HepG2 (cell line): Measurements from ENCODE around the gene GRIK5. TPM values are rescaled to one million over a fixed set of nuclear protein-coding genes. Genes with fewer than 3 reads are reported as not detected.

Source experiments
- ATAC-seq: fragments of 200-7000 bp; cut with Tn5 transposase; 3 replicates; pipeline ENCODE4 v1.9.1; 2020; ENCODE audit warnings: mild to moderate bottlenecking, moderate library complexity
- Bru-seq: library from RNA; stranded (reverse); fragments of 400-500 nt; gene quantifications from one replicate; lab custom pipeline; 2021; lab: Mats Ljungman, UMichigan
- BruChase-seq, 2 experiments: library from RNA; stranded (reverse); fragments of 400-500 nt; gene quantifications; one replicate each; lab custom pipeline; 2021; lab: Mats Ljungman, UMichigan
- BruUV-seq: library from RNA; stranded (reverse); fragments of 400-500 nt; replicated peaks from 2 replicates; lab custom pipeline; 2021; lab: Mats Ljungman, UMichigan
- CTCF ChIA-PET: fragments of 300-600 bp; formaldehyde crosslinking; extraction: SDS; loops from one replicate; lab custom pipeline; 2021; ENCODE audit warnings: low total read pairs, inconsistent platforms, low intra/inter-chr PET ratio; lab: Yijun Ruan, JAX
- POLR2A ChIA-PET: fragments of 350-600 bp; sonication (Branson Sonifier 250); formaldehyde crosslinking; loops from one replicate; lab custom pipeline; 2020; ENCODE audit warnings: antibody characterized with exemption, inconsistent platforms; lab: Yijun Ruan, JAX
- DNase-seq: peaks from one replicate; pipeline ENCODE4 v3.0.0-alpha.2; 2015; ENCODE audit warnings: low spot score
- FAIRE-seq: peaks from 3 replicates; lab custom pipeline; 2011; peaks lifted over from hg19 to GRCh38; lab: Jason Lieb, UNC
- H2AFZ ChIP-seq: one replicate; pipeline ENCODE4 v1.6.1; 2011; ENCODE audit warnings: low read length, inconsistent platforms
- H3K27ac ChIP-seq: fragments of 300-600 bp; 3 replicates; pipeline ENCODE4 v1.8.0; 2011; ENCODE audit warnings: mixed run types, mild to moderate bottlenecking, mixed read lengths, low read length, inconsistent platforms; ENCODE audit not compliant: insufficient read depth; ENCODE audit errors: extremely low read length
- H3K27me3 ChIP-seq, 2 experiments: fragments of 200-600 bp in 1 of 2; 2 replicates in 1 of 2; 3 replicates in 1 of 2; pipeline versions ENCODE4 v1.6.0 to v1.8.0; 2011; ENCODE audit warnings: low read length in 2 of 2, mild to moderate bottlenecking in 2 of 2, moderate library complexity in 2 of 2, inconsistent platforms in 1 of 2; ENCODE audit not compliant: insufficient read depth in 2 of 2, control insufficient read depth in 1 of 2
- H3K36me3 ChIP-seq, 2 experiments: fragments of 200-600 bp in 1 of 2; replicated peaks in 1 of 2; 2 replicates in 1 of 2; 3 replicates in 1 of 2; pipeline versions ENCODE4 v1.5.1 to v1.8.0; 2011; ENCODE audit warnings: low read length in 2 of 2, inconsistent platforms in 1 of 2; ENCODE audit not compliant: insufficient read depth in 2 of 2, control insufficient read depth in 1 of 2
- H3K4me1 ChIP-seq: 2 replicates; pipeline ENCODE4 v1.5.1; 2012; ENCODE audit warnings: low read length, inconsistent platforms; ENCODE audit not compliant: insufficient read depth
- H3K4me2 ChIP-seq: 2 replicates; pipeline ENCODE4 v1.6.0; 2011; ENCODE audit warnings: low read depth, low read length, inconsistent platforms
- H3K4me3 ChIP-seq, 3 experiments: fragments of 200-600 bp in 1 of 3; sonication (generic), shearing (Covaris generic) in 1 of 3; replicated peaks in 1 of 3; 2 replicates each; pipeline ENCODE4 v1.5.1; 2011 to 2016; ENCODE audit warnings: low read length in 3 of 3, inconsistent platforms in 2 of 3, low read depth in 2 of 3, mild to moderate bottlenecking in 2 of 3, control low read depth in 1 of 3, mixed read lengths in 1 of 3; ENCODE audit not compliant: insufficient read depth in 1 of 3
- H3K79me2 ChIP-seq: one replicate; pipeline ENCODE4 v1.6.1; 2011; ENCODE audit warnings: low read length, inconsistent platforms; ENCODE audit not compliant: insufficient read depth
- H3K9ac ChIP-seq: 2 replicates; pipeline ENCODE4 v1.6.0; 2011; ENCODE audit warnings: mild to moderate bottlenecking, low read depth, low read length, inconsistent platforms; ENCODE audit not compliant: insufficient read depth
- H3K9me3 ChIP-seq: 2 replicates; pipeline ENCODE4 v1.5.1; 2012; ENCODE audit warnings: mild to moderate bottlenecking, low read length
- H4K20me1 ChIP-seq: 2 replicates; pipeline ENCODE4 v1.6.0; 2011; ENCODE audit warnings: inconsistent platforms, mild to moderate bottlenecking, low read length, moderate library complexity; ENCODE audit not compliant: insufficient read depth
- AKAP8 ChIP-seq: sonication (generic); formaldehyde crosslinking; IDR thresholded peaks from 2 replicates; pipeline ENCODE4 v1.5.1; 2020; ENCODE audit warnings: mild to moderate bottlenecking, missing genetic modification reagents
- HNRNPK ChIP-seq: fragments of 200-400 bp; formaldehyde crosslinking; IDR thresholded peaks from 2 replicates; pipeline ENCODE4 v1.6.1; 2018; ENCODE audit warnings: low read length, low read depth, moderate library complexity, mild to moderate bottlenecking; ENCODE audit not compliant: poor library complexity, severe bottlenecking
- IKZF1 ChIP-seq: fragments of 450-650 bp; IDR thresholded peaks from 2 replicates; pipeline ENCODE4 v1.7.1; 2016
- POLR2A ChIP-seq, 2 experiments: IDR thresholded peaks; 2 replicates each; pipeline ENCODE4 v1.6.1; 2011; ENCODE audit warnings: low read depth in 2 of 2, low read length in 2 of 2, mild to moderate bottlenecking in 1 of 2, moderate library complexity in 1 of 2; ENCODE audit not compliant: insufficient read depth in 1 of 2
- ZNF263 ChIP-seq: sonication (generic); formaldehyde crosslinking; IDR thresholded peaks from 2 replicates; pipeline ENCODE4 v1.4.0; 2020; ENCODE audit warnings: missing genetic modification reagents
- ZNF530 ChIP-seq: sonication (generic); formaldehyde crosslinking; IDR thresholded peaks from 2 replicates; pipeline ENCODE4 v1.5.0; 2020; ENCODE audit warnings: low read depth, mild to moderate bottlenecking, missing genetic modification reagents
- WGBS: methylation state at CpG from one replicate; pipeline ENCODE4 v1.1.6; 2017; ENCODE audit warnings: low lambda C conversion rate; 5-methylcytosine and 5-hydroxymethylcytosine counted together
- in situ Hi-C: cut with HindIII; loops from 2 replicates; pipeline ENCODE4 v1.10.0; 2017; ENCODE audit warnings: low pct_unique_long_range_greater_than_20kb; ENCODE audit not compliant: extremely low pct_ligation_motif_present
- intact Hi-C: fragments of 100-400 bp; cut with micrococcal nuclease; formaldehyde crosslinking; loops from one replicate; pipeline ENCODE4 v1.10.0; 2022; ENCODE audit not compliant: unreplicated experiment
- long read RNA-seq, 2 experiments: library from RNA in 1 of 2; library from polyadenylated mRNA in 1 of 2; stranded (forward) in 1 of 2; unstranded in 1 of 2; transcript quantifications; one replicate each; pipeline ENCODE4 v2.0.0, GENCODE V29; 2019 to 2022
- polyA minus RNA-seq, 3 experiments: library from RNA; depleted of rRNA, polyadenylated mRNA; stranded (reverse); fragments of >200 nt; gene quantifications; 2 replicates each; pipeline ENCODE4 v1.2.3, GENCODE V29; 2011; ENCODE audit warnings: low replicate concordance in 1 of 3
- polyA plus RNA-seq, 8 experiments: library from polyadenylated mRNA; depleted of rRNA in 3 of 8; stranded (reverse) in 7 of 8; unstranded in 1 of 8; fragments of >200 nt; fragmentation: Illumina TruSeq in 4 of 8; extraction: Trizol in 4 of 8; gene quantifications; 2 replicates each; pipeline versions ENCODE4 v1.2.1 to v1.2.3, GENCODE V29; 2011 to 2016; ENCODE audit warnings: low read depth in 4 of 8, missing spikeins in 1 of 8, mixed read lengths in 1 of 8; ENCODE audit not compliant: insufficient read depth in 1 of 8
- total RNA-seq, 5 experiments: library from RNA; depleted of rRNA; stranded (reverse); fragments of >200 nt; fragmentation: Illumina TruSeq; extraction: Trizol; gene quantifications; 2 replicates each; pipeline ENCODE4 v1.2.3, GENCODE V29; 2016; ENCODE audit warnings: low read depth in 1 of 5
- TF ChIP-seq, protein P1 (sequence below): fragments of 450-650 bp; IDR thresholded peaks from 2 replicates; pipeline ENCODE4 v1.6.1; 2016

Gene GRIK5, protein sequence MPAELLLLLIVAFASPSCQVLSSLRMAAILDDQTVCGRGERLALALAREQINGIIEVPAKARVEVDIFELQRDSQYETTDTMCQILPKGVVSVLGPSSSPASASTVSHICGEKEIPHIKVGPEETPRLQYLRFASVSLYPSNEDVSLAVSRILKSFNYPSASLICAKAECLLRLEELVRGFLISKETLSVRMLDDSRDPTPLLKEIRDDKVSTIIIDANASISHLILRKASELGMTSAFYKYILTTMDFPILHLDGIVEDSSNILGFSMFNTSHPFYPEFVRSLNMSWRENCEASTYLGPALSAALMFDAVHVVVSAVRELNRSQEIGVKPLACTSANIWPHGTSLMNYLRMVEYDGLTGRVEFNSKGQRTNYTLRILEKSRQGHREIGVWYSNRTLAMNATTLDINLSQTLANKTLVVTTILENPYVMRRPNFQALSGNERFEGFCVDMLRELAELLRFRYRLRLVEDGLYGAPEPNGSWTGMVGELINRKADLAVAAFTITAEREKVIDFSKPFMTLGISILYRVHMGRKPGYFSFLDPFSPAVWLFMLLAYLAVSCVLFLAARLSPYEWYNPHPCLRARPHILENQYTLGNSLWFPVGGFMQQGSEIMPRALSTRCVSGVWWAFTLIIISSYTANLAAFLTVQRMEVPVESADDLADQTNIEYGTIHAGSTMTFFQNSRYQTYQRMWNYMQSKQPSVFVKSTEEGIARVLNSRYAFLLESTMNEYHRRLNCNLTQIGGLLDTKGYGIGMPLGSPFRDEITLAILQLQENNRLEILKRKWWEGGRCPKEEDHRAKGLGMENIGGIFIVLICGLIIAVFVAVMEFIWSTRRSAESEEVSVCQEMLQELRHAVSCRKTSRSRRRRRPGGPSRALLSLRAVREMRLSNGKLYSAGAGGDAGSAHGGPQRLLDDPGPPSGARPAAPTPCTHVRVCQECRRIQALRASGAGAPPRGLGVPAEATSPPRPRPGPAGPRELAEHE
- total RNA-seq (2016; rRNA removed; fragmentation: Illumina TruSeq; extraction: Trizol) (not detected in 2 replicates), polyA plus RNA-seq (2011; rRNA removed) (0.05 TPM in 1 of 2 replicates, not detected in the other), polyA minus RNA-seq (2011; rRNA and poly(A)+ RNA removed; ENCODE audit: low replicate concordance) (0.08 and 0.12 TPM in 2 replicates), Bru-seq, nascent RNA (percentile 5 among the genes with signal in this experiment), BruChase-seq, experiment 1, labeled RNA remaining after a 6-hour chase (percentile 10 among the genes with signal in this experiment), BruChase-seq, experiment 2, labeled RNA remaining after a 2-hour chase (percentile 8 among the genes with signal in this experiment)
- total RNA-seq (2016; cell fraction: cytosol; rRNA removed; fragmentation: Illumina TruSeq; extraction: Trizol; ENCODE audit: low read depth) = not detected in 2 replicates
- total RNA-seq (2016; cell fraction: insoluble cytoplasmic fraction; rRNA removed; fragmentation: Illumina TruSeq; extraction: Trizol) = not detected in 2 replicates
- total RNA-seq (2016; cell fraction: membrane; rRNA removed; fragmentation: Illumina TruSeq; extraction: Trizol) = not detected in 2 replicates
- not detected in 2 replicates for total RNA-seq (2016; cell fraction: nucleus; rRNA removed; fragmentation: Illumina TruSeq; extraction: Trizol)
- polyA plus RNA-seq (2011; cell fraction: cytosol; rRNA removed) = 0.03 TPM in 1 of 2 replicates, not detected in the other
- 0.10 and 0.14 TPM in 2 replicates for polyA plus RNA-seq (2011; cell fraction: nucleus; rRNA removed)
- not detected in 2 replicates for polyA plus RNA-seq (2012)
- polyA plus RNA-seq (2016; cell fraction: cytosol; fragmentation: Illumina TruSeq; extraction: Trizol; ENCODE audit: low read depth) = not detected in 2 replicates
- polyA plus RNA-seq (2016; cell fraction: insoluble cytoplasmic fraction; fragmentation: Illumina TruSeq; extraction: Trizol; ENCODE audit: low read depth) = not detected in 2 replicates
- not detected in 2 replicates for polyA plus RNA-seq (2016; cell fraction: membrane; fragmentation: Illumina TruSeq; extraction: Trizol; ENCODE audit: low read depth)
- polyA plus RNA-seq (2016; cell fraction: nucleus; fragmentation: Illumina TruSeq; extraction: Trizol; ENCODE audit: insufficient read depth, low read depth) = not detected in 2 replicates
- not detected in 2 replicates for polyA minus RNA-seq (2011; cell fraction: cytosol; rRNA and poly(A)+ RNA removed)
- not detected in 2 replicates for polyA minus RNA-seq (2011; cell fraction: nucleus; rRNA and poly(A)+ RNA removed)
- long read RNA-seq, experiment 1 = 0 reads
- long read RNA-seq, experiment 2 = 0 reads

DNA sequence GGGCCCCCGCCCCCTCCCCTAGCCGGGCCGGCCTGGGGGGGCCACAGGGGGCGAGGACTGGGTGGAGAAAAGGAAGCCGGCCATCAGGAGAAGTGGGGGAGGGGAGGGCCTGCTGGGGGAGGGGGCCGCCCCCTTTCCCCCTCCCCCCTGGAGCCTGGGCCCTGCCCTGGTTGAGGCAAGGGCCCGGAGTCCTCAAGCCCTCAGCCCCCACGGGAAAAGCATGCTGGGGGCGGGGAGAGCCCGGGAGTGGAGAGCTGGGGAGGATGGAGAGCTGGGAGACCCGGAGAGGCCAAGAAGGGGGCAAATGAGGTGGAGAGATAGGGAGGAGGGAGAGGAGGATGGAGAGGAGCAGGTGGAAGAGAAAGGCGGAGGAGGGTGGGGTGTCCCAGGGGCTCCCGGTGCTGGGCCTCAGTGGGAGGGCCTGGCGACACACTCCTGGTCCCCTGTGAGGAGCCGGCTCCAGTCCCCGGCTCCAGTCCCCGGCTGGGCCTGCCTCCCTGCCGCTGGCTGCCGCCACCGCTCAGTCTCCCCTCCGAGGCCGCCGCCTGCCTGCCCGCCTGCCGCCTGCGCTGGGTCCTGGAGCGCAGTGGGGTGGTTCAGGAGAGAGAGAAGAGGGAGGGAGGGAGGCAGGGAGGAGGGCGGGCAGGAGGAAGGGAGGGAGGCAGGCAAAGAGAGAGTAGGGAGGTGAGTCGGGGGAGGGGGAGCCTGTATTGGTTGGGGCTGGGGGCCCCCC, at the start of gene GRIK5:
Gene GRIK5 (minus strand): TSS at position 588 of the 733 bp plus-strand sequence. CDS start 4,436 bp downstream, outside the sequence.
- peaks cover 3% of the 10 kb centered on the region for H3K4me1 ChIP-seq
- H4K20me1 ChIP-seq = no peaks in the 10 kb centered on the region
- TF ChIP-seq POLR2A (IDR thresholded peaks at IDR 0.05; ENCODE audit: insufficient read depth in 1 of 2, low read depth in 2 of 2, low read length in 2 of 2) (no peak), IKZF1 (no peak), AKAP8 (no peak), ZNF263 (peak; percentile 31; the same call in 1 of the 2 replicates), ZNF530 (CRISPR knock-in tag) (no peak), HNRNPK (peak; percentile 22)
- TF ChIP-seq, protein P1, sequence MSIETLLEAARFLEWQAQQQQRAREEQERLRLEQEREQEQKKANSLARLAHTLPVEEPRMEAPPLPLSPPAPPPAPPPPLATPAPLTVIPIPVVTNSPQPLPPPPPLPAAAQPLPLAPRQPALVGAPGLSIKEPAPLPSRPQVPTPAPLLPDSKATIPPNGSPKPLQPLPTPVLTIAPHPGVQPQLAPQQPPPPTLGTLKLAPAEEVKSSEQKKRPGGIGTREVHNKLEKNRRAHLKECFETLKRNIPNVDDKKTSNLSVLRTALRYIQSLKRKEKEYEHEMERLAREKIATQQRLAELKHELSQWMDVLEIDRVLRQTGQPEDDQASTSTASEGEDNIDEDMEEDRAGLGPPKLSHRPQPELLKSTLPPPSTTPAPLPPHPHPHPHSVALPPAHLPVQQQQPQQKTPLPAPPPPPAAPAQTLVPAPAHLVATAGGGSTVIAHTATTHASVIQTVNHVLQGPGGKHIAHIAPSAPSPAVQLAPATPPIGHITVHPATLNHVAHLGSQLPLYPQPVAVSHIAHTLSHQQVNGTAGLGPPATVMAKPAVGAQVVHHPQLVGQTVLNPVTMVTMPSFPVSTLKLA = no peak
- ChIA-PET CTCF (no interaction called here), POLR2A (no interaction called here)
- H3K9ac ChIP-seq = no peak within 1 kb of the TSS
- no peak for DNase-seq
- H3K4me2 ChIP-seq = no peak within 1 kb of the TSS
- intact Hi-C loops (no loop called here), in situ Hi-C loops (no loop called here)
- no peak within 1 kb of the TSS for H2AFZ ChIP-seq
- no peak for ATAC-seq
- WGBS = 37% methylated on average over 25 of the region's 29 CpGs
- H3K9me3 ChIP-seq = no peaks in the 10 kb centered on the region
- no TSS peak for BruUV-seq
- H3K27me3 ChIP-seq = peaks cover 16 to 44% of the 10 kb centered on the region in 2 experiments
- H3K27ac ChIP-seq = no peak within 1 kb of the TSS
- H3K36me3 ChIP-seq = no peaks in the 10 kb centered on the region
- FAIRE-seq = no peak
- H3K79me2 ChIP-seq = no peaks in the 10 kb centered on the region
- H3K4me3 ChIP-seq = no peak within 1 kb of the TSS
